Activated CD8-positive, alpha-beta T cell treated with anti-CD3 and anti-CD28 coated beads, Interleukin-2, amount 10 ng/mL, durations not matched to agents 7 days and 5 days (primary cell): Measurements from ENCODE around the gene TFDP2. TPM values are rescaled to one million over a fixed set of nuclear protein-coding genes. Genes with fewer than 3 reads are reported as not detected.
A peak's percentile ranks its signal among the peaks of the same experiment; 100 is the strongest.

Source experiments
- ATAC-seq: fragments of 150-1000 bp; cut with Tn5 transposase; one replicate; pipeline ENCODE4 v1.10.0; 2021; ENCODE audit warnings: moderate library complexity
- CTCF ChIA-PET: fragments of 350-600 bp; sonication (Branson Sonifier 250); formaldehyde crosslinking; loops from one replicate; lab custom pipeline; 2021; ENCODE audit warnings: antibody characterized with exemption; lab: Charles Lee
- POLR2A ChIA-PET: fragments of 350-600 bp; sonication (Branson Sonifier 250); formaldehyde crosslinking; loops from one replicate; lab custom pipeline; 2021; ENCODE audit warnings: antibody characterized with exemption; lab: Charles Lee
- DNase-seq: peaks from one replicate; pipeline ENCODE4 v3.0.0-alpha.2; 2020
- H3K27ac Mint-ChIP-seq: one replicate; pipeline ENCODE4 v1.8.0; 2021; ENCODE audit warnings: mild to moderate bottlenecking, mixed read lengths
- H3K27me3 Mint-ChIP-seq: one replicate; pipeline ENCODE4 v1.8.0; 2021; ENCODE audit warnings: low read depth, mixed read lengths
- H3K36me3 Mint-ChIP-seq: one replicate; pipeline ENCODE4 v1.8.0; 2021; ENCODE audit warnings: low read depth, mixed read lengths
- H3K4me1 Mint-ChIP-seq: one replicate; pipeline ENCODE4 v1.8.0; 2021; ENCODE audit warnings: low read depth, mixed read lengths
- H3K4me3 Mint-ChIP-seq: one replicate; pipeline ENCODE4 v1.8.0; 2021; ENCODE audit warnings: mild to moderate bottlenecking, mixed read lengths
- H3K9me3 Mint-ChIP-seq: one replicate; pipeline ENCODE4 v1.8.0; 2022; ENCODE audit warnings: mixed read lengths; ENCODE audit not compliant: insufficient read depth
- total RNA-seq, 2 experiments: library from RNA; stranded (reverse); gene quantifications; one replicate each; pipeline ENCODE4 v1.2.3, GENCODE V29; 2021

TFDP2 gene
- total RNA-seq, 2 experiments from 2014 or later = 23.0 to 26.3 TPM

DNA sequence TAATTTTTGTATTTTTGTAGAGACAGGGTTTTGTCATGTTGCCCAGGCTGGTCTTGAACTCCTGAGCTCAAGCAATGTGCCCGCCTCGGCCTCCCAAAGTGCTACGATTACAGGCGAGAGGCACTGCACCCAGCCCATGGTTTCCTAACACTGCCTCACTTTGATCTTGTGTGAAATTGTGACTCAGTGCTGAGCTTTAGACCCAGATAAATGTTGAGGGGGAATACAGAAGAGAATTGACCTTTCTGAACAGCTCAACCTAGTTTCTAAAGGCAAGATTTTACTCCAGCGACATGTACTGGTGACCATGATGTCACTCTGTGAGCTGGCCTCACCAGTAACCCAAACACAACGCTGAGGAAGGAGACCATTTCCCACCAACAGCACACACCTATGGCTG is 199.4 kb downstream of the TFDP2 start:
- H3K27ac Mint-ChIP-seq = no peak overlapping the region
- ChIA-PET POLR2A (no interaction called here), CTCF (interaction anchor here (2.3 kb wide), 1 partner anchor 12 kb away, joined by 12 read pairs; no protein-coding TSS in a partner anchor)
- peaks cover under 1% of the 10 kb centered on the region for H3K4me1 Mint-ChIP-seq
- no peak overlapping the region for H3K4me3 Mint-ChIP-seq
- DNase-seq = no peak
- no peaks in the 10 kb centered on the region for H3K27me3 Mint-ChIP-seq
- no peak for ATAC-seq
- no peaks in the 10 kb centered on the region for H3K9me3 Mint-ChIP-seq
- H3K36me3 Mint-ChIP-seq = no peaks in the 10 kb centered on the region

- no peak overlapping the region for H3K4me3 Mint-ChIP-seq
Measured at GRCh38 chr3:141949399-141949798, 199.9 kb downstream of the TFDP2 start.

GRCh38 chr3:141945726-141946485 is 203.4 kb downstream of the TFDP2 start:
- no peak for ATAC-seq
- CTCF ChIA-PET = no interaction called here

More at GRCh38 chr3:141949399-141949798, 199.9 kb downstream of the TFDP2 start:
- no peaks in the 10 kb centered on the region for H3K36me3 Mint-ChIP-seq
- DNase-seq (no peak), ATAC-seq (no peak)
- no peak overlapping the region for H3K27ac Mint-ChIP-seq
- H3K4me1 Mint-ChIP-seq = no peaks in the 10 kb centered on the region
- no peaks in the 10 kb centered on the region for H3K9me3 Mint-ChIP-seq
- ChIA-PET POLR2A (no interaction called here), CTCF (no interaction called here)
- H3K27me3 Mint-ChIP-seq = no peaks in the 10 kb centered on the region

GRCh38 chr3:141942006-141942405 is 207.3 kb downstream of the TFDP2 start:
- H3K4me3 Mint-ChIP-seq = no peak overlapping the region
- no peaks in the 10 kb centered on the region for H3K9me3 Mint-ChIP-seq
- H3K27ac Mint-ChIP-seq = no peak overlapping the region
- ChIA-PET POLR2A (no interaction called here), CTCF (no interaction called here)
- DNase-seq (no peak), ATAC-seq (no peak)
- H3K27me3 Mint-ChIP-seq = no peaks in the 10 kb centered on the region
- H3K36me3 Mint-ChIP-seq = no peaks in the 10 kb centered on the region
- H3K4me1 Mint-ChIP-seq = peaks cover 3% of the 10 kb centered on the region

More at GRCh38 chr3:141945726-141946485, 203.4 kb downstream of the TFDP2 start:
- H3K4me1 Mint-ChIP-seq = peaks cover 3% of the 10 kb centered on the region
- no peaks in the 10 kb centered on the region for H3K36me3 Mint-ChIP-seq
- POLR2A ChIA-PET = no interaction called here
- no peaks in the 10 kb centered on the region for H3K27me3 Mint-ChIP-seq
- no peak for DNase-seq
- H3K4me3 Mint-ChIP-seq = no peak overlapping the region
- no peaks in the 10 kb centered on the region for H3K9me3 Mint-ChIP-seq
- no peak overlapping the region for H3K27ac Mint-ChIP-seq

DNA sequence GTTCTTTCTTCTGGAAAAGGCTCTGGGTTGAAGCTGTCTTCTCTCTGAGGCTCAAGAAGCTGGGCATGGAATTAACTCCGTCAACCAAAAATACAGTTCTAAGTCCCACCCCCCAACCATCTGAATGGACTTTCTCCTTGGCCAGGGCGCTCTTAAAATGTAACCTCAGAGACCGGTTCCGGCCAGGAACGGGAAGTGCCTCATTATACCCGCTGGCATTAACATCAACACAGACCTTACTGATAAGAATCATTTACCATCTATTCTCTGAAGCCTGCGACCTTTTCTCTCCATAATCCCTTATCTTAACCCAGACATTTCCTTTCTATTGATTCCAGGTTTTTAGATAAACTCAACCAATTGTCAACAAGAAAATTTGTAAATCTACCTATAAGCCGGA is 208.3 kb downstream of the TFDP2 start:
- ATAC-seq = no peak

GRCh38 chr3:141940194-141940776 is 209.1 kb downstream of the TFDP2 start:
- Mint-ChIP-seq H3K4me1 (peaks cover 3% of the 10 kb centered on the region), H3K27ac (no peak overlapping the region), H3K27me3 (no peaks in the 10 kb centered on the region), H3K4me3 (no peak overlapping the region), H3K9me3 (no peaks in the 10 kb centered on the region), H3K36me3 (no peaks in the 10 kb centered on the region)
- ChIA-PET POLR2A (no interaction called here), CTCF (interaction anchor here (0.6 kb wide), 1 partner anchor 340 kb away, joined by 3 read pairs; no protein-coding TSS in a partner anchor)
- DNase-seq (no peak), ATAC-seq (no peak)

More for the DNA sequence above, 208.3 kb downstream of the TFDP2 start:
- CTCF ChIA-PET = interaction anchor here (0.6 kb wide), 1 partner anchor 339 kb away, joined by 3 read pairs; no protein-coding TSS in a partner anchor
- no peak for DNase-seq
- Mint-ChIP-seq H3K4me3 (no peak overlapping the region), H3K27ac (no peak overlapping the region), H3K9me3 (no peaks in the 10 kb centered on the region), H3K36me3 (no peaks in the 10 kb centered on the region), H3K4me1 (peaks cover 3% of the 10 kb centered on the region), H3K27me3 (no peaks in the 10 kb centered on the region)
- POLR2A ChIA-PET = no interaction called here

DNA sequence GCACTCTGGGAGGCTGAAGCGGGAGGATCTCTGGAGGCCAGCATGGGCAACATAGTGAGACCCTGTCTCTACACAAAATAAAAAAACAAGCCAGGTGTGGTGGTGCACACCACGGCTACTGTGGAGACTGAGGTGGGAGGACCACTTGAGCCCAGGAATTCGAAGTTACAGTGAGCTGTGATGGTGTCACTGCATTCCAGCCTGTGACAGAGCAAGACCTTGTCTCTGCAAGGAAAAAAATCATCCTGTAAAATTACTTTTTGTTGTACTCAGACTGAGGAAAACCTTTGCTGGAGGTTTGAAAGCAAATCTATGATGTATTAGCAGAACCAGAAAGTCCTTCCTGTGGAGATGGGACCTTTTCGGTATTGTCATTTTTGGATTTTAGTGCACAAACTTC is 209.6 kb downstream of the TFDP2 start:
- H3K9me3 Mint-ChIP-seq = no peaks in the 10 kb centered on the region
- POLR2A ChIA-PET = no interaction called here
- no peak overlapping the region for H3K27ac Mint-ChIP-seq
- H3K4me3 Mint-ChIP-seq = no peak overlapping the region
- H3K27me3 Mint-ChIP-seq = no peaks in the 10 kb centered on the region
- H3K36me3 Mint-ChIP-seq = no peaks in the 10 kb centered on the region
- H3K4me1 Mint-ChIP-seq = peaks cover 3% of the 10 kb centered on the region
- ATAC-seq = no peak
- CTCF ChIA-PET = no interaction called here
- no peak for DNase-seq

GRCh38 chr3:141938011-141938500 is 211.3 kb downstream of the TFDP2 start:
- DNase-seq (no peak), ATAC-seq (no peak)
- no peaks in the 10 kb centered on the region for H3K36me3 Mint-ChIP-seq
- ChIA-PET POLR2A (no interaction called here), CTCF (interaction anchor here (1.2 kb wide), 1 partner anchor 17 kb away, joined by 3 read pairs; no protein-coding TSS in a partner anchor)
- H3K9me3 Mint-ChIP-seq = no peaks in the 10 kb centered on the region
- H3K4me1 Mint-ChIP-seq = peaks cover 3% of the 10 kb centered on the region
- H3K27ac Mint-ChIP-seq = no peak overlapping the region
- no peak overlapping the region for H3K4me3 Mint-ChIP-seq
- no peaks in the 10 kb centered on the region for H3K27me3 Mint-ChIP-seq

- DNase-seq (no peak), ATAC-seq (no peak)
- POLR2A ChIA-PET = no interaction called here
- no peak overlapping the region for H3K4me3 Mint-ChIP-seq
- H3K4me1 Mint-ChIP-seq = no peaks in the 10 kb centered on the region
- no peaks in the 10 kb centered on the region for H3K36me3 Mint-ChIP-seq
- H3K9me3 Mint-ChIP-seq = no peaks in the 10 kb centered on the region
- no peak overlapping the region for H3K27ac Mint-ChIP-seq
- CTCF ChIA-PET = no interaction called here
- H3K27me3 Mint-ChIP-seq = no peaks in the 10 kb centered on the region
Measured at GRCh38 chr3:141934354-141934753, 215.0 kb downstream of the TFDP2 start.

GRCh38 chr3:141933421-141934300 is 215.7 kb downstream of the TFDP2 start:
- ChIA-PET CTCF (interaction anchor here (1.3 kb wide), 1 partner anchor 20 kb away, joined by 4 read pairs; no protein-coding TSS in a partner anchor), POLR2A (no interaction called here)
- Mint-ChIP-seq H3K27ac (no peak overlapping the region), H3K27me3 (no peaks in the 10 kb centered on the region), H3K4me1 (no peaks in the 10 kb centered on the region), H3K36me3 (peaks cover under 1% of the 10 kb centered on the region), H3K4me3 (no peak overlapping the region), H3K9me3 (no peaks in the 10 kb centered on the region)
- DNase-seq (no peak), ATAC-seq (no peak)

GRCh38 chr3:141930801-141931200 is 218.5 kb downstream of the TFDP2 start:
- CTCF ChIA-PET = no interaction called here
- H3K4me1 Mint-ChIP-seq = no peaks in the 10 kb centered on the region

More at GRCh38 chr3:141930801-141931200, 218.5 kb downstream of the TFDP2 start:
- Mint-ChIP-seq H3K4me3 (no peak overlapping the region), H3K27ac (no peak overlapping the region), H3K27me3 (no peaks in the 10 kb centered on the region), H3K9me3 (no peaks in the 10 kb centered on the region), H3K36me3 (peaks cover 13% of the 10 kb centered on the region)
- peak; percentile 24 for ATAC-seq
- POLR2A ChIA-PET = no interaction called here
- DNase-seq = no peak
